ENCODE results near the gene MAGEB6B. TPM values are rescaled to one million over a fixed set of nuclear protein-coding genes. Genes with fewer than 3 reads are reported as not detected.

The MAGEB6B gene, protein sequence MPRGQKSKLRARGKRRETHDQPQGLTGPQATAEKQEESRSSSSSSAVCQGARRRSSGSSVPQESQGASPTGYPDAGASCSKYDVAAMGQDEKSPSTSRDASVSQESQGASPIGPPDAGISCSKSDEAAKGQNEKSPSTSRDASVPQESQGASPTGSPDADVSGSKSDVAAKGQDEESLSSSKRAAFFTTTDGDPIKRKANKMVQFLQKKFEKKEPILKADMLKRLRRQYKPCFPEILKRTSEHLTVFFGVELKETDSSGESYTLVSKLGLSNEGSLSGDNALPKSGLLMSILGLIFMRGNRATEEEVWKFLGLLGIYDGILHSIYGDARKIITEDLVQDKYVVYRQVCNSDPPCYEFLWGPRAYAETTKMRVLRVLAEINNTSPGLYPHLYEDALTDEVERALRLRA
- total RNA-seq (2022), result not detected in 2 replicates
- Bru-seq, nascent RNA, result not detected
- not detected for BruChase-seq, experiment 1, labeled RNA remaining after a 6-hour chase
- BruChase-seq, experiment 2, labeled RNA remaining after a 2-hour chase, result not detected
- long read RNA-seq, result 0 reads

DNA sequence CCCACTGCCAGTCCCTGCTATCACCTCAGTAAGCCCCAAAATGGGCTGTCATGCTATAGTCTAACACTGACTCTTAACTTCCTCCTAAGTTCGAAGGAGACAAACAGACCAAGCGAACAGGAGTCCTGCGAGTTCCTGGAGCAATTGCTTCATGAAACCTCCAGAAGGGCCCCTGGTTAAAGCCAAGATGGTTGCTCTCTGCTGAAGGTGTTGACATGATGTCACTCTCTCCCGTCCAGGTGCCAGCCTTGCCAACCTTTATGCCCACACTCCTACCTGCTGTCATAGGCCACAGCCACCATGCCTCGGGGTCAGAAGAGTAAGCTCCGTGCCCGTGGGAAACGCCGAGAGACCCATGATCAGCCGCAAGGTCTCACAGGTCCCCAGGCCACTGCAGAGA is at the start of gene MAGEB6B:
Gene MAGEB6B, plus strand, starts transcription at position 301 of the 400 bp plus-strand sequence. Its CDS starts 0 bp downstream, at position 301.
- no peaks in the 10 kb centered on the region for H3K4me1 Mint-ChIP-seq (ENCODE audit: low read depth, unreplicated experiment)
- intact Hi-C loops (cut with micrococcal nuclease; ENCODE audit: unreplicated experiment), result no loop called here
- no peaks in the 10 kb centered on the region for H3K36me3 Mint-ChIP-seq (ENCODE audit: insufficient read depth, unreplicated experiment)
- DNase-seq, result no peak
- peaks cover 8% of the 10 kb centered on the region for H3K9me3 Mint-ChIP-seq (ENCODE audit: low read depth, unreplicated experiment)
- TF ChIP-seq, protein P1, sequence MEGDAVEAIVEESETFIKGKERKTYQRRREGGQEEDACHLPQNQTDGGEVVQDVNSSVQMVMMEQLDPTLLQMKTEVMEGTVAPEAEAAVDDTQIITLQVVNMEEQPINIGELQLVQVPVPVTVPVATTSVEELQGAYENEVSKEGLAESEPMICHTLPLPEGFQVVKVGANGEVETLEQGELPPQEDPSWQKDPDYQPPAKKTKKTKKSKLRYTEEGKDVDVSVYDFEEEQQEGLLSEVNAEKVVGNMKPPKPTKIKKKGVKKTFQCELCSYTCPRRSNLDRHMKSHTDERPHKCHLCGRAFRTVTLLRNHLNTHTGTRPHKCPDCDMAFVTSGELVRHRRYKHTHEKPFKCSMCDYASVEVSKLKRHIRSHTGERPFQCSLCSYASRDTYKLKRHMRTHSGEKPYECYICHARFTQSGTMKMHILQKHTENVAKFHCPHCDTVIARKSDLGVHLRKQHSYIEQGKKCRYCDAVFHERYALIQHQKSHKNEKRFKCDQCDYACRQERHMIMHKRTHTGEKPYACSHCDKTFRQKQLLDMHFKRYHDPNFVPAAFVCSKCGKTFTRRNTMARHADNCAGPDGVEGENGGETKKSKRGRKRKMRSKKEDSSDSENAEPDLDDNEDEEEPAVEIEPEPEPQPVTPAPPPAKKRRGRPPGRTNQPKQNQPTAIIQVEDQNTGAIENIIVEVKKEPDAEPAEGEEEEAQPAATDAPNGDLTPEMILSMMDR (IDR thresholded peaks at IDR 0.05; ENCODE audit: unreplicated experiment), result no peak
- H3K27ac Mint-ChIP-seq (ENCODE audit: unreplicated experiment), result no peak within 1 kb of the TSS
- H3K4me3 Mint-ChIP-seq (ENCODE audit: low read depth, unreplicated experiment), result no peak within 1 kb of the TSS
- CTCF ChIA-PET, result no interaction called here
- H3K27me3 Mint-ChIP-seq (ENCODE audit: unreplicated experiment), result no peaks in the 10 kb centered on the region
- BruUV-seq (replicated peaks), result no TSS peak

DNA sequence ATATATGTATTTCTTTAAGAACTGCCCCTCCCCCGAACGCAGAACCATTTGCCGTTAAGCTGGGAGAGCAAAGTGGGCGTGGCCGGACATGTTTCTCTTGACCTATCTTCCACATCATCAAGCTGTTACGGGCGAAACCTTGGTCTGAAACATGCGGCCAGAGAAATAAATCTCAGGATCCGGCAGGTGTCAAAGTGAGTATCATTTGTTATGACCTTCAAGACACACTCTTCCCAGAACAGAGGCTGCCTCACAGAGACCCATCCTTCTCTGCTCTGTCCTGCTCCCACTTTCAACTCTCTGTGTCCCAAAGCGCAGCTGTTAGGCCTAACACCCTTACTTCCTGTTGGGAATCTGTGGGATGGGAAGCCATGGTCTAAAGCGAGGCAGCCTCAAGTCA is 22.1 kb upstream of the MAGEB6B start, which contains the start of gene MAGEB18:
Gene MAGEB18, plus strand, starts transcription at position 70 of the 400 bp plus-strand sequence. CDS start 643 bp downstream, outside the sequence.
- Mint-ChIP-seq H3K27ac (ENCODE audit: unreplicated experiment) (no peak within 1 kb of the TSS), H3K27me3 (ENCODE audit: unreplicated experiment) (no peaks in the 10 kb centered on the region), H3K36me3 (ENCODE audit: insufficient read depth, unreplicated experiment) (no peaks in the 10 kb centered on the region), H3K4me3 (ENCODE audit: low read depth, unreplicated experiment) (no peak within 1 kb of the TSS), H3K9me3 (ENCODE audit: low read depth, unreplicated experiment) (peaks cover 4% of the 10 kb centered on the region), H3K4me1 (ENCODE audit: low read depth, unreplicated experiment) (no peaks in the 10 kb centered on the region)
- BruUV-seq (replicated peaks), result no TSS peak
- TF ChIP-seq, protein P1 (IDR thresholded peaks at IDR 0.05; ENCODE audit: unreplicated experiment), result no peak
- intact Hi-C loops (cut with micrococcal nuclease; ENCODE audit: unreplicated experiment), result no loop called here
- CTCF ChIA-PET, result no interaction called here
- no peak for DNase-seq

DNA sequence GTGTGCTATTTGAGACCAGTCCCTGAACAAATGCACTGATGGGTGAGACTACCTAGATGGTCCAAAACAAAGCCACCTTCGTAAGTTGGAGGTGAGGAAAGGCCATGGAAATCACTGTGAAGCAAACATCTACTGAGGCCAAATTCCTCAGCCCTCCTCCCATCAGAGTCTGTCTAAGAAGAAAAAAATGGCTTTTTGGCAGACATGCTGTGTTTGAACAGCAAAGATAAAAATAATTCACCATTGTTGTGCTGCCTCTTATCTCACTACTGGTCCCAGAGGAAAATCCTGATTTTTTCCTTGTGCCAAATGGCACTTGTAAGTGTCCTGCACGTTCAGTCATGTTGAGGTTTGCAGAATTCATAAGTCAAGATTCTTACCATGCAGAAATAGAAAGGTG is 14.4 kb upstream of the MAGEB6B start:
- no TSS peak for BruUV-seq (replicated peaks)
- Mint-ChIP-seq H3K4me1 (ENCODE audit: low read depth, unreplicated experiment) (peaks cover 9% of the 10 kb centered on the region), H3K27me3 (ENCODE audit: unreplicated experiment) (no peaks in the 10 kb centered on the region), H3K4me3 (ENCODE audit: low read depth, unreplicated experiment) (no peak overlapping the region), H3K36me3 (ENCODE audit: insufficient read depth, unreplicated experiment) (no peaks in the 10 kb centered on the region), H3K9me3 (ENCODE audit: low read depth, unreplicated experiment) (peaks cover 2% of the 10 kb centered on the region), H3K27ac (ENCODE audit: unreplicated experiment) (no peak overlapping the region)
- CTCF ChIA-PET, result no interaction called here
- TF ChIP-seq, protein P1 (IDR thresholded peaks at IDR 0.05; ENCODE audit: unreplicated experiment), result no peak
- intact Hi-C loops (cut with micrococcal nuclease; ENCODE audit: unreplicated experiment), result no loop called here
- DNase-seq, result no peak

DNA sequence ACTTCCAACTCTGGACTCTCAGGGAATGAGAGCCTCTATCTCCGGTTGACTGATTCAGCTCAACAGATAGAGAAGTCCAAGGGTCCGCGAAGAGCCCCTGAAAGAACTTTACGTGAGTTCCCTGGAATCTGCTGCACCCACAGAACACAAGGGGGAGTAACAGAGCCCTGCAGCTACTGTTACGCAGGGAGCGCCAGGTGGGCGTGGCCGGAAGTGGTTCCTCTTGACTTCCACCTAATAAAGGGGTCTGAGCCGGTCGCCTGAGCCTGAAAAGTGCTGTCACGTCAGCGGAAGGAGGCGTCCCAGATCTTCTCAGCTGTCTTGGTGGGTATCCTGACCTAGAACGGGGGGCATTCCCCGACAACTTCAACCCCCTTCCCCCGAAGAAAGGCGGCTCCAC is 31.8 kb downstream of the MAGEB6B start, which contains the start of gene MAGEB6:
Gene MAGEB6, plus strand, starts transcription at position 237 of the 400 bp plus-strand sequence. CDS start 1,407 bp downstream, outside the sequence.
- BruUV-seq (replicated peaks), result no TSS peak
- H3K27me3 Mint-ChIP-seq (ENCODE audit: unreplicated experiment), result no peaks in the 10 kb centered on the region
- no peak within 1 kb of the TSS for H3K27ac Mint-ChIP-seq (ENCODE audit: unreplicated experiment)
- no peaks in the 10 kb centered on the region for H3K9me3 Mint-ChIP-seq (ENCODE audit: low read depth, unreplicated experiment)
- TF ChIP-seq, protein P1 (IDR thresholded peaks at IDR 0.05; ENCODE audit: unreplicated experiment), result no peak
- DNase-seq, result no peak
- no peak within 1 kb of the TSS for H3K4me3 Mint-ChIP-seq (ENCODE audit: low read depth, unreplicated experiment)
- intact Hi-C loops (cut with micrococcal nuclease; ENCODE audit: unreplicated experiment), result no loop called here
- no peaks in the 10 kb centered on the region for H3K36me3 Mint-ChIP-seq (ENCODE audit: insufficient read depth, unreplicated experiment)
- CTCF ChIA-PET, result no interaction called here
- no peaks in the 10 kb centered on the region for H3K4me1 Mint-ChIP-seq (ENCODE audit: low read depth, unreplicated experiment)

Measured in Calu3 (cell line).